Activated CD4-positive, alpha-beta T cell treated with anti-CD3 and anti-CD28 coated beads, Interleukin-2, Interleukin-4, amounts not matched to agents 100 ng/mL and 50 ng/mL, durations not matched to agents 16 hours and 8 hours (primary cell): ENCODE measurements around the gene TTC36.
"Not testable (repeated sequence)": the region's sequence is repeated elsewhere in the genome, so short reads cannot be mapped to it uniquely, and the experiment has no call there.

ENCODE experiments used
- DNase-seq: peaks from one replicate; pipeline ENCODE4 v3.0.0-alpha.2; 2020; ENCODE audit warnings: low spot score

TTC36 gene, protein sequence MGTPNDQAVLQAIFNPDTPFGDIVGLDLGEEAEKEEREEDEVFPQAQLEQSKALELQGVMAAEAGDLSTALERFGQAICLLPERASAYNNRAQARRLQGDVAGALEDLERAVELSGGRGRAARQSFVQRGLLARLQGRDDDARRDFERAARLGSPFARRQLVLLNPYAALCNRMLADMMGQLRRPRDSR

DNA sequence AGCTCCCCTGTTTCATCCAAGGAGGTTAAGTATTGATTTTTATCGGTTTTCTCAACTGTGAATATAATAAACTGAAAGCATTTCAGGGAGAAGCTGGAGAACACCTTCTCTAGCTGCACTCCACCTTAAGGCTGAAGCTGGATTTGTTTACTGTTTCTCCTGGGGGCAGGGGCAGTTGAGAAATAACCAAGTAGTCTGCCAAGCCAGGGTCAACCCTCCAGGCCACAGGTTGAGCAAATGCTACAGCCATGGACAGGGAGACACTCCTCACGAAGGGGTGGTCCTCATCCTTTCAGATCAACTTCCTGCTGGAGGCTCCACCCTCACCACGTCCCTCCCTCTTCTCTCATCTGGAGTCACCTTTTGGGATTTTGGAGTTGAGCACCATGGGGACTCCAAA lies at the start of gene TTC36:
TSS of gene TTC36 (plus strand) at position 366 of the 400 bp plus-strand sequence. CDS start at position 387, 21 bp downstream.
- no peak for DNase-seq

DNA sequence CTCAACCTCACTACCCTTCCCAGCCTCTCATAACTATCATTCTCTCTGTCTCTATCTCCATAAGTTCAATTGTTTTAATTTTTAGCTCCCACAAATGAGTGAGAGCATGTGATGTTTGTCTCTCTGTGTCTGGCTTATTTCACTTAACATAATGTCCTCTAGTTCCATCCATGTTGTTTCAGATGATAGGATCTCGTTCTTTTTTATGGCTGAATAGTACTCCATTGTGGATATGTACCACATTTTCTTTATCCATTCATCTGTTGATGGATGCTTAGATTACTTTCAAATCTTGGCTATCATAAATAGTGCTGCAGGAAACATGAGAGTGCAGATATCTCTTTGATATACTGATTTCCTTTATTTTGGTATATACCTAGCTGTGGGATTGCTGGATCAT lies 46.0 kb upstream of the TTC36 start:
- DNase-seq = not testable (repeated sequence)

DNA sequence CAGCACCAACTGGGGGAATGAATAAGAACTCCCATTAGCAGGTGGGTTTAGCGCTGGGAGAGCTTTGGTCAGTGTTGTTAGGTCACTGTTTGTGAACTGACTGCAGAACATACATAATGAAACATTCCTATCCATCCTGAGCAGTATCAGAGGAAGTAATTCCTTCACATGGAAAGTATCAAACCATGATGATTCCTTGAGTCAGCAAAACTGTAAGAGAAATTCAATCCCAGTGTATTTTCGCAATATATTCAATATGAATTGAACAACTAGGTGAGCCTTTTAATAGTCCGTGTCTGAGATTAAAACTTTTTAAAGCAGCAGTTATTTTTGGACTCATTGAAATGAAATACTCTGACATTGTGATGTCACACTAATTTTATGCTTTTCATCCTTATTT lies 42.9 kb upstream of the TTC36 start:
- no peak for DNase-seq

DNA sequence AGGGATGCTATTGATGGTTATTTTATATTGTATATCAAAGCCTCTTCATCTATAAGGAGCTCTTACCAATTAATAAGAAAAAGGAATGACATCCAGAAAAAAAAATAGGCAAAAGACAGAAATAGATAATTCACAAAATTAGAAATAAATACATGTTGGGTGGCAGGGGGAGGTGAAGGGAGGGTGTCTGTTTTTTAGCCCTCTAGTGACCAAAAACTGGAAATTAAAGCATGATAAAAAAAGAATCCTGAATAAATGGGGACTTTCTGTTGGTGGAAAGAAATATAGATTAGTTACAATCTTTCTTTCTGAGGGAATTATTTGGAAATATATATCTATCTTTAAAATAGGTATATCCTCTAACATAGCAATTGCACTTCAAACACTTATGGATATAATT lies 42.0 kb upstream of the TTC36 start:
- DNase-seq = no peak

DNA sequence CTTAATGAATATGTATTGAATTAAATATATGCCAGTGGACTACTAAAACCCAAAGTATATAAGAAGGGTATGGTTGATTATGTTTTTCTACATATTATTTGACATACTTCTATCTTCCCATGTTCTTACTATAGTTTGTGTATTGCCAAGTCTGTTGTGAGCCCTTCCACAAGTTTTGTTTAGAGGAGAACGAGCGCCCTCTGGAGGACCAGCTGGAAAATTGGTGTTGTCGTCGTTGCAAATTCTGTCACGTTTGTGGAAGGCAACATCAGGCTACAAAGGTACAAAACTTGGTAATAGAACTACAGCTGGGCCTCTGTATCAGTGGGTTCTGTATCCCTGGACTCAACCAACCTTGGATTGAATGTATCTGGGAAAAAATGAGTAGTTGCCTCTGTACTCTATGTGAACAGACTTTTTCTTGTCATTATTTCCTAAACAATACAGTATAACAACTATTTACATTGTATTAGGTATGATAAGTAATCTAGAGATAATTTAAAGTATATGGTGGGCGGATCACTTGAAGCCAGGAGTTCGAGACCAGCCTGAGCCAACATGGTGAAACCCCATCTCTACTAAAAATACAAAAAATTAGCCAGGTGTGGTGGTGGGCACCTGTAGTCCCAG lies 38.7 kb upstream of the TTC36 start:
- peak; percentile 83 for DNase-seq

DNA sequence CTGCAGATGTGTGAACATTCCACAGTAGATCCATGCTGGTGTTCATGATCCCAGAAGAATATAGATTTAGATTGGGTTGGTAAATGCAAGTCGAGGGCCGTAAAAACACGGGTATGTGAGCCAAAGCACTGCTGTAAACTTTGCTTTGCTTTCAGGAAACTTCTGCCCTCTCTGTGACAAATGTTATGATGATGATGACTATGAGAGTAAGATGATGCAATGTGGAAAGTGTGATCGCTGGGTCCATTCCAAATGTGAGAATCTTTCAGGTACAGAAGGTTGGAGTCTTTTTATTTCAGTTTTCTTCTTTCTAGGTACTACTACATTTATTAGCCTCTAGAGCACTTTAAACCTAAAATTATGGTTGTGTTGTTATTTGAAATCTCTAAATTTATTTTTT lies 36.2 kb upstream of the TTC36 start:
- no peak for DNase-seq

DNA sequence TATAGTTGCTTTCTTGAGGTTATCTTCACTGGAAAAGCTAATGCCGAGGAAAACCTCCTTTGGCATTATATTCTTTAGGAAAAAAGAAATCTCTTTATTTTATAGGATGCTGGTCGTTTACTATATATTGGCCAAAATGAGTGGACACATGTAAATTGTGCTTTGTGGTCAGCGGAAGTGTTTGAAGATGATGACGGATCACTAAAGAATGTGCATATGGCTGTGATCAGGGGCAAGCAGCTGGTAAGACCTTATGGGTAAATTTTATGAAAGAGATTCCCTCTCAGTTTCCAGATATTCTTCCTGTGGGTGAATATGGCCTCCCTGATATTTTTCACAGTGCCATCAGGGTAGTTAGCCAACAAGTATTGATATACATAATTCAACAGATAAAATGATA lies 29.4 kb upstream of the TTC36 start:
- DNase-seq = no peak

DNA sequence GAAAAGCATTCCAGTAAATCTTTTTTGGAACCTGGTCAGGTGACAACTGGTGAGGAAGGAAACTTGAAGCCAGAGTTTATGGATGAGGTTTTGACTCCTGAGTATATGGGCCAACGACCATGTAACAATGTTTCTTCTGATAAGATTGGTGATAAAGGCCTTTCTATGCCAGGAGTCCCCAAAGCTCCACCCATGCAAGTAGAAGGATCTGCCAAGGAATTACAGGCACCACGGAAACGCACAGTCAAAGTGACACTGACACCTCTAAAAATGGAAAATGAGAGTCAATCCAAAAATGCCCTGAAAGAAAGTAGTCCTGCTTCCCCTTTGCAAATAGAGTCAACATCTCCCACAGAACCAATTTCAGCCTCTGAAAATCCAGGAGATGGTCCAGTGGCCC lies 24.1 kb upstream of the TTC36 start:
- no peak for DNase-seq

DNA sequence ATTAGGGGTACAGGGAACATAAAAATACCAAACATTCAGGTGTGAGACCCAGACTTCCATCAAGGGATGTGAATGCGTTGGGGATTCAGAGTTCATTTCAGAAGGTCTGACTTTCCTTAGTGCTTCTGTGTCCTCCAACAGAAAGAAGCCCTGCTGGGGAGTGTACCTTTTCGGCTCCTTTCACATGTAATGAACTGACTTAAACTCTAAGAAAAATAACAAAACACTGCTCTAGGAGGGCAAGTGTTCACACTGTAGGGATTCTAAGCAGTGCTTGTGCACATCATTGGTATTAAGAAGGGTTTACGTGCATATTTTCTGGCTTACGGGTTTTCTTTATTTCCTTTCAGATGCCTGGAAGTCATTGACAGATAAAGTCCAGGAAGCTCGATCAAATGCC lies 15.7 kb upstream of the TTC36 start:
- no peak for DNase-seq

DNA sequence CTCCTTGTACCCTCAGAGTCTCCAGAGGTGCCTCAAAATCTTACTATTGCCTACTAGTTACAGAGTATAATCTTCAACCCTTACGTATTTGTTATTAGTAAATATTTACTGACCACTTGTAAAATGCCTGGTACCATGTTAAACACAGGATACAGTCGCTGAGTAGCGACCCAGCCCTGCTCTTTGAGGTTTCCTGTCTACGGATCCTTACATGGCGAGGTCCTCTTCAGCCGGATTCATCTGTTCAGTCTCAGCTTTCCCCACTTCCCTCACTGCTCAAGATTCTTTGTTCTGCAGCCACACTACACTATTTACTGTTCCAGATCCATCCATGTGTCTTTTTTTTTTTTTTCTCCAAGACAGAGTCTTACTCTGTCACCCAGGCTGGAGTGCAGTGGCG lies 13.2 kb upstream of the TTC36 start:
- DNase-seq = no peak

DNA sequence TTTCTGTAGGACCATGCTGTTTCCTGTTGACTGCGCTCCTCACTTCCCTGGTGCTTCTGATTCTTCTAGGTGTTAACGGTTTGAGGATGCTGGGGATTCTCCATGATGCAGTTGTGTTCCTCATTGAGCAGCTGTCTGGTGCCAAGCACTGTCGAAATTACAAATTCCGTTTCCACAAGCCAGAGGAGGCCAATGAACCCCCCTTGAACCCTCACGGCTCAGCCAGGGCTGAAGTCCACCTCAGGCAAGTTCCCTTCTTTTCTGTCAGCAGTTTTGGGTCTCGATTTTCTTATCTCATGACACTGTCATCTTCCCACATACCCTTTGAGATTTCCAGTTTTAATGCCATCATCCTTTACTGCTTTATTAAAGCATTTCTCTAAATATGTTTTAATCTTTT lies 7.7 kb upstream of the TTC36 start:
- no peak for DNase-seq

DNA sequence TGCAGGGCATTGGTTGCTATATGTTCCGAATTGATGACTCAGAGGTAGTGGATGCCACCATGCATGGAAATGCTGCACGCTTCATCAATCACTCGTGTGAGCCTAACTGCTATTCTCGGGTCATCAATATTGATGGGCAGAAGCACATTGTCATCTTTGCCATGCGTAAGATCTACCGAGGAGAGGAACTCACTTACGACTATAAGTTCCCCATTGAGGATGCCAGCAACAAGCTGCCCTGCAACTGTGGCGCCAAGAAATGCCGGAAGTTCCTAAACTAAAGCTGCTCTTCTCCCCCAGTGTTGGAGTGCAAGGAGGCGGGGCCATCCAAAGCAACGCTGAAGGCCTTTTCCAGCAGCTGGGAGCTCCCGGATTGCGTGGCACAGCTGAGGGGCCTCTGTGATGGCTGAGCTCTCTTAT lies 5.4 kb upstream of the TTC36 start:
- DNase-seq = no peak

DNA sequence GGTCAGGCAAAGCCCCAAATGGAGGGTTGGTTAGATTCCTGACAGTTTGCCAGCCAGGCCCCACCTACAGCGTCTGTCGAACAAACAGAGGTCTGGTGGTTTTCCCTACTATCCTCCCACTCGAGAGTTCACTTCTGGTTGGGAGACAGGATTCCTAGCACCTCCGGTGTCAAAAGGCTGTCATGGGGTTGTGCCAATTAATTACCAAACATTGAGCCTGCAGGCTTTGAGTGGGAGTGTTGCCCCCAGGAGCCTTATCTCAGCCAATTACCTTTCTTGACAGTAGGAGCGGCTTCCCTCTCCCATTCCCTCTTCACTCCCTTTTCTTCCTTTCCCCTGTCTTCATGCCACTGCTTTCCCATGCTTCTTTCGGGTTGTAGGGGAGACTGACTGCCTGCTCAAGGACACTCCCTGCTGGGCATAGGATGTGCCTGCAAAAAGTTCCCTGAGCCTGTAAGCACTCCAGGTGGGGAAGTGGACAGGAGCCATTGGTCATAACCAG lies 4.7 kb upstream of the TTC36 start:
- DNase-seq = no peak

DNA sequence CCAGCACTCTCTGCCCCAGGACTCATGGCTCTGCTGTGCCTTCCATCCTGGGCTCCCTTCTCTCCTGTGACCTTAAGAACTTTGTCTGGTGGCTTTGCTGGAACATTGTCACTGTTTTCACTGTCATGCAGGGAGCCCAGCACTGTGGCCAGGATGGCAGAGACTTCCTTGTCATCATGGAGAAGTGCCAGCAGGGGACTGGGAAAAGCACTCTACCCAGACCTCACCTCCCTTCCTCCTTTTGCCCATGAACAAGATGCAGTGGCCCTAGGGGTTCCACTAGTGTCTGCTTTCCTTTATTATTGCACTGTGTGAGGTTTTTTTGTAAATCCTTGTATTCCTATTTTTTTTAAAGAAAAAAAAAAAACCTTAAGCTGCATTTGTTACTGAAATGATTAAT lies 2.9 kb upstream of the TTC36 start:
- DNase-seq = no peak

DNA sequence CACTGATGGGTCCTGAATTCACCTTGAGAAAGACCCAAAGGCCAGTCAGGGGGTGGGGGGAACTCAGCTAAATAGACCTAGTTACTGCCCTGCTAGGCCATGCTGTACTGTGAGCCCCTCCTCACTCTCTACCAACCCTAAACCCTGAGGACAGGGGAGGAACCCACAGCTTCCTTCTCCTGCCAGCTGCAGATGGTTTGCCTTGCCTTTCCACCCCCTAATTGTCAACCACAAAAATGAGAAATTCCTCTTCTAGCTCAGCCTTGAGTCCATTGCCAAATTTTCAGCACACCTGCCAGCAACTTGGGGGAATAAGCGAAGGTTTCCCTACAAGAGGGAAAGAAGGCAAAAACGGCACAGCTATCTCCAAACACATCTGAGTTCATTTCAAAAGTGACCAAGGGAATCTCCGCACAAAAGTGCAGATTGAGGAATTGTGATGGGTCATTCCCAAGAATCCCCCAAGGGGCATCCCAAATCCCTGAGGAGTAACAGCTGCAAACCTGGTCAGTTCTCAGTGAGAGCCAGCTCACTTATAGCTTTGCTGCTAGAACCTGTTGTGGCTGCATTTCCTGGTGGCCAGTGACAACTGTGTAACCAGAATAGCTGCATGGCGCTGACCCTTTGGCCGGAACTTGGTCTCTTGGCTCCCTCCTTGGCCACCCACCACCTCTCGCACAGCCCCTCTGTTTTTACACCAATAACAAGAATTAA lies 2.4 kb upstream of the TTC36 start:
- DNase-seq = no peak

DNA sequence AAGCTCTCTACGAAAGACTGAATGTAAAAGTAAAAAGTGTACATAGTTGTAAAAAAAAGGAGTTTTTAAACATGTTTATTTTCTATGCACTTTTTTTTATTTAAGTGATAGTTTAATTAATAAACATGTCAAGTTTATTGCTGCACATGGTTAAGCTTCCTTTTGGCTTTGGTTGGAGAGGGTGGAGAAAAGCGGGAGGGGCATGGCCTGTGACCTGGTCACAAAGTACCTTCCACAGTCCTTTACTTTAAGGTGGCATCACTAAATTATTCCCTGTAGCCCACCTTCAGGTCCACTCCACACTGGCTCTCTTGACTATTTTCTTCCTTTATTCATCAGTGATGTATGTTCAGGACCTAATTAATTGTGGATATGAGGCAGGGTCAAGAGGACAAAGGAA lies 586 bp upstream of the TTC36 start:
- DNase-seq = no peak

DNA sequence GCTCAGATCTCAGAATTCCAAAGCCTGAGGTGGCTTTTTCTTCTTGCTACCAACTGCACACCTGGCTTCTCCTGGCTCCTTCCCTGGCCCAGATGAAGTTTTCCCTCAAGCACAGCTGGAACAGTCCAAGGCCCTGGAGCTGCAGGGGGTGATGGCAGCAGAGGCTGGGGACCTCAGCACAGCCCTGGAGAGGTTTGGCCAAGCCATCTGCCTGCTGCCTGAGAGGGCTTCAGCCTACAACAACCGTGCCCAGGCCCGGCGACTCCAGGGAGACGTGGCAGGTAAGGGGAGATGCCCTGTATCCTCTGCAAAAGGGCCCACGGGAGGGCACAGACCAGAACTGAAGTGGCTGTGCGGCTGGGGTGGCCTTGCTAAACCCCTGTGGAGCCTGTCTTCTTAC lies 1.2 kb downstream of the TTC36 start:
- no peak for DNase-seq

DNA sequence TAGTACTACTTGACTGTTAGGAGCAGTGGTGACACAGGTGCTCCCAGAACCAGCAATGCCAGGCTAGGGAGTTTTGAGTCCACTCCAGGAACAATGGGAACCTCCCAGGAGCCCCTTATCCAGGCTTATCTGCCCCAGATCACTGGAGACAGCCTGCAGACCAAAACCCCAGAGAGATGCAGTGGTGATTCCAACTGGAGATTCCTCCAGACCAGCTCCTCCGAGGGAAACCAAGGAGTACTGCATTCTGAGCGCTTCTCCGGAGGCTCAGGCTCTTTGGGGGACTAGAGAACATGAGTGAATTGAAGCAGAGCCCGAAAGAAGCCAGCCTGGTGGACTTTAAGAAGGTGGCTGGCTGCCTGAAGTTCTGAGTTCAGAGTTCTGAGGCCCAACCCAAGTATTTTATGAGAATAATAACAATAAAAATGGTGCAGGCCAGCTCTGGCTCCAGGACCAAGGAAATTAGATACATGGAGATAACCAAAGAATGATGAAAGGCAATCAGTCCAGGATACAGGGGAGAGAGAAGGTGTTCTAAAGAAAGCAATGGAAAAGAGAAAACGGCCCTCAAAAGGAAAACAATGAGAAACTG lies 2.4 kb downstream of the TTC36 start:
- DNase-seq = no peak

DNA sequence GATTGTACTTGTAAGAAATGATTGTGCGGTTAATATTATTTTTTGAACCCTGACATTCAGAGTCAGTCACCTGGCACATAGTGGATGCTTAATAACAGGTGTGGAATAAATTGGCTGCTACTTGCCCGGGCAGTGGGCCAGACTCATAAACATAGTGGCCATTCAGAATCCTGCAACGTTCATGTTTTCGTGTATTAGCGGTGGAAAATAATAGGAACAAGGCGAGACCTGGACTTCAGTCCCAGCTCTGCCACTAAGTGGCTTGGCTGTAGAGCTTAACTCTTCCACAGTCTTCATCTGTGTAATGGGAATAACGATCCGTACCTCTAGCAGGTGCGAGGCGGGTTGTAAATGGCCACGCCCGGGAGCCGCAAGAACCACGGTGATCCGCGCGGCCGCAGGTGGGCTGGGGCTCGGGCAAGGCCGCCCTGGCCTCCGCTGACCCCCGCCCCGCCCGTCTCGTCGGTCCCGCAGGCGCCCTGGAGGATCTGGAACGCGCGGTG lies 3.0 kb downstream of the TTC36 start:
- DNase-seq = no peak

DNA sequence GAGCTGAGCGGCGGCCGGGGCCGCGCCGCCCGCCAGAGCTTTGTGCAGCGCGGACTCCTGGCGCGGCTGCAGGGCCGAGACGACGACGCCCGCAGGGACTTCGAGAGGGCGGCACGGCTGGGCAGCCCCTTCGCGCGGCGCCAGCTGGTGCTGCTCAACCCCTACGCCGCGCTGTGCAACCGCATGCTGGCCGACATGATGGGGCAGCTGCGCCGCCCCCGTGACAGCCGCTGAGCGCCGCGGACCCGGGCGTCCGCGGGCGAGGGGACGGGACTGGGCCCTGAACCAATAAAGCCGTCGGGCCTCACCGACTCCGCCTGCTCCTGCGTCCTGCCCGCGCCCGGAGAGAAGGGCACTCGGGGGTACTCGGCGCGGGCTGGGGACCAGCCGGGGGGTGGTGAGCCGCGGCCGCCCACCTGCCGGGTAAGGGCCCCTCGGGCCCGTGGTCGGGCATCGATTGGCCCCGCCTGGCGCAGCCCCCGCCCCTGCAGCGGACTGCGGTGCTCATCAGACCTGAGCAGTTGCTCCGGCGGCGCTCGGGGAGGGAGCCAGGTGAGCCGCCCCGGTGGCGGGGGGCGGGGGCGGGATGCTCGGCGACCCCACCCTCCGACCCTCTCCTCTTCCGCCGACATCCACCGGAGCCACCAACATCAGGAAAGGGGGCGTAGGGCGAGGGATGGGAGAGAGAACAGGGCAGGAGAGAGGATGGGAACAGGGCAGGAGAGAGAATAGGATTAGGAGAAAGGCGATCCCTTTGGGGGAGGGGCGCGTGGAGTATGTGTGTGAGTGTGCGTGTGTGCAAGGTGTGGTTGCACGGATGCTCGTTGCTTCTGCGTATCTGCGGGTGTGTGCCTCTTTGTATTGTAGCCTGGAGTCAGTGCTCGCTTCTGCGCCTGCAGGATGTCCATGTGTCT lies 3.7 kb downstream of the TTC36 start, which contains the start of gene TMEM25:
TSS of gene TMEM25 (plus strand) at position 510 of the 914 bp plus-strand sequence. CDS start 610 bp downstream, outside the sequence.
- peak; percentile 62 for DNase-seq

DNA sequence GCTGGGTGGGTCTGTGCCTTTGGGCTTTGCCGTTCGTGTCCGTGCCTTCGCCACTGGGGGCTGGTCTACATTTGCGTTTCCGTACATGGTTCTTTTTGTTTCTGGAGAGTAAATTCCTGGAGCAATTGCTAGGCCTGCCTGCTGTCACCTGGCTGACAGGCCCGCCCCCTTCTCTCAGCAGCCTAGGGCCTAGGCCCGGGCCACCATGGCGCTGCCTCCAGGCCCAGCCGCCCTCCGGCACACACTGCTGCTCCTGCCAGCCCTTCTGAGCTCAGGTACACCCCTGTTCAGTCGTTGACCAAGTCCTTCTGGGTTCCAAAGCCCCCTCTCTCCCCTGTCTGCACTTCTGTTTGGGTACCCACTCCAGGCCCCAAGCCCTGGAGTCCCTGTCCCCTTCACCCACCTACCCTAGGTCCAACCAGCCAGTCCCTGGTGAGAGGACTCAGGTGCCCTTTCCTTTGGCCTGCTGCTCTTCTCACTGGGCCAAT lies 4.4 kb downstream of the TTC36 start:
- no peak for DNase-seq
